ENCODE measurements around the gene SAV1.

- TF ChIP-seq ZFP3 (CRISPR knock-in tag; IDR thresholded peaks at IDR 0.05) (no peak), ZNF8 (CRISPR knock-in tag; IDR thresholded peaks at IDR 0.05) (no peak), ZFP30 (CRISPR knock-in tag; IDR thresholded peaks at IDR 0.05) (no peak), TCF4 (CRISPR knock-in tag; IDR thresholded peaks at IDR 0.05; ENCODE audit: borderline replicate concordance) (no peak), ZNF565 (CRISPR knock-in tag; conservative IDR thresholded peaks at IDR 0.05; ENCODE audit: low read depth) (no peak), OSR1 (CRISPR knock-in tag; IDR thresholded peaks at IDR 0.05) (no peak)
These were observed 47.8 kb downstream of the SAV1 start for GRCh38 chr14:50620341-50620740.

Measured in SK-N-SH treated with all-trans-retinoic acid at 6 μM for 48 hours (cell line).